AG20443 (cell line): ENCODE results near the gene CFAP73.

ENCODE experiments used
- DNase-seq: peaks from one replicate; pipeline ENCODE4 v3.0.0; 2012; ENCODE audit warnings: low spot score, mixed read lengths

Gene CFAP73

DNA sequence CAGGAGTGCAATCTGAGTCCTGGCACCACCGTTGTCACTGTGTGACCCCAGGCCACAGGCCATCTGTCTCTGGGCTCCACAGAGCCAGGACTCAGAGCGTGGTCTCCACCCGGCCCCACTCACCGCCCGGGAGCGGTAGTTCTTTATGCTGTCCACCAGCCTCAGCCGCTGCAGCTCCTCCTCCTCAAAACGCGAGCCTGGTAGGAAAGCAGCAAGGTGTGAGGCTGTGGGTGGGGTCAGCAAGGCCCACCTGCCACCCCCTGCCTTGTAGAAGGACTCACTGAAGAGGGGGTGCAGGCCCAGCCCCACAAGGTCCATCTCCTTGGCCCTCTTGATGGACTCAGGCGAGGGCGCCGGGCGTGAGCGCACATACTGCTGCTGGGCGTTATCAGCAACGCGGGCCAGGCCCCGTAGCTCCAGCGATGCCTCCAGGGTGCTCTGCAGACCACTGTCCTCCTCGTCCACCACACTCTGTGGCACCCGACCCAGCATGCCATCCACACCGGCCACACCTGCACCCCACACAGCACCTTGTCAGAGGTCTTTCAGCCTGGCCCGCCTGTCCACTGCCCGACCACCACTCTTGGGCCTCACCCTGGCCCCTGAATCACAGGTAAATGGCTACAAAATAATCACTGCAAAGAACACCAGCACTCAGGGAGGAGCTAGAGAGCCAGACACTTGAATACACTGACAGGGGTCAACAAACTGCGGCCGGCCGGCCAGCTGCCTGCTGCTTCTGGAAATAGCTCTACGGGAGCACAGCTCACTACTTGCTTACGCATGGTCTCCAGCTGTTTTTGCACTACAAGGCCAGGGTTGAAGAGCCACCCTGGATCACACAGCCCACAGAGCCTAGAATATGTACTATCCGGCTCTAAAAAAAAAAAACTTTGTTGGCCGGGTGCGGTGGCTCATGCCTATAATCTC is 16.3 kb downstream of the CFAP73 start:
- DNase-seq, result no peak

DNA sequence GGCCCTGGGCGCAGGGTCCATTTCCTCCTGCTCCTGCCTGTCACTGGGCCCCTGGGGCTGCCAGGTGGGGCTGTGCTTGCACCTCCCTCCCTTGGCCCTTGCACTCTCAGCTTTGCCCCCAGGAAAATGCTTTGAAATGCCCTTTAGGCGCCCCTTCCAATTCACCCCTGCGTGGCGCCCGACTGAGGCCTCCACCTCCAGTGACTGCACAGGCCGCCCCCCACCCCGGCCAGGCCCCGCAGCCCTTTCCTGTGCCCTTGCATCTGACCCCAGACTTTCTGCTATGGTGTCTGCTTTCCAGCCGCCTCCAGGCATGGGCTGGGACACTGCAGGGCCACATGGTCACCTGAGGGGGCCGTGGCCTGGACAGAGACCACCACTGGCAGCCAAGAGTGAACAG is 18.3 kb downstream of the CFAP73 start:
- DNase-seq, result no peak

DNA sequence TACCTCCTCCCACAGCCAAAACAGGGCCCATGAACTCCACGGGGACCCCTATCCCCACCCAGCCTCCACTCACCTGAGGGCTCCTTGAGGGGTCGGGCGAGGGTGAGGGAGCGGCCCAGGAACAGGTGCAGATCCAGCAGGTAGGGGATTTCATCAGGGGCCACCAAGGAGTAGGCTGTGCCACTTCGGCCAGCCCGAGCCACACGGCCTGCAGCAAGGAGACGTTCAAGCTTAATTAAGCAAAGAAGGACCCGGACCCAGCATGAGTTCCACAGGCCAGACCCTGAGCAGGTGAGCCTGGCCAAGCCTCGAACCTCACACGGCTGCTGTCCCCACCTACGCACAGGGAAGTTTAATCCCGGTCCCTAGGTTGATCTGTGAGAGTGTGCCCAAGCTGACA is 20.2 kb downstream of the CFAP73 start:
- no peak for DNase-seq

DNA sequence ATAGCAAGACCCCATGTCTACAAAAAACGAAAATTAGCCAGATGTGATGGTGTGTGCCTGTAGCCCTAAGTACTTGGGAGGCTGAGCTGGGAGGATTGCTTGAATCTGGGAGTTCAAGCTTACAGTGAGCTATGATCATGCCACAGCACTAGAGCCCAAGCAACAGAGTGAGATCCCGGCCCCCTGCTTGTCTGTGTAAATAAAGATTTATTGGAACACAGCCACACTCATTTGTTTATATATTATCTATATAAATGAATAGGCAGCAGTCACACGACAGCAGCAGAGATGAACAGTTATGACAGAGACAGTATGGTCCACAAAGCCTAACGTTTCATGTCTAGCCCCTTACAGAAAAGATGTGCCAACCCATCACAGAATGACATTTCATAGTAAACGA is 20.9 kb downstream of the CFAP73 start:
- DNase-seq, result no peak

DNA sequence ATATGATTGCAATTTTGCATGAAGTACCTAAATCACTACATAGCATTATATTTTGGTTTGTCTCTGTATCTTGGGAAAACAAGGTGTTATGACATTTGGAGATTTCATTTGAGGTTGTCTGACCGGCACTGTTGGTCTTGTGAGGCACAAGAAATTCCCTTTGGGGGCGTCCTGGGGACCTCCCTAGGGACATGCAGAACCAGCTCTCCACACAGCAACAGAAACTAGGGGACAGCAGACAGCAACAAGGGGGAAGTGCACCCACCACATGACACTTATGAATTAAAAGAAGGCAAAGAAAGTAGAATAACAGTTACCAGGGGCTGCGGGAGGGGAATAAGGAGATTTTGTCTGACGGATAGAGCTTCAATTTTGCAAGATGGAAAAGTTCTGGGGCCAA is 21.4 kb downstream of the CFAP73 start:
- no peak for DNase-seq

DNA sequence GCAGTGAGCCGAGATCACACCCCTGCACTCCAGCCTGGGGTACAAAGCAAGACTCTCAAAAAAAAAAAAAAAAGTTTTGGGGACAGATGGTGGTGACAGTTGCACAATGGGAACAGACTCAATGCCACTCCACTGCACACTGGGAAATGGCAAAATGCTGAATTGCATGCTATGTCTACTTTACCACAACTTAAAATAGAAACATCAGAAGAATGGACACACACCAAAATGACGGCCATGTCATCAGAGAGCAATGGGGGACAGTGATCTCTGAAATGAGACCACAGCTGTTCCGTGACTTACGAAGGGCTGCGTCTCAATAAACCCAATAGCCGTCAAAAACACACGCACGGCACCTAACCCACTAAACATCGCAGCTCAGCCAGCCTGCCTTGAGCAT is 22.0 kb downstream of the CFAP73 start:
- DNase-seq, result no peak

DNA sequence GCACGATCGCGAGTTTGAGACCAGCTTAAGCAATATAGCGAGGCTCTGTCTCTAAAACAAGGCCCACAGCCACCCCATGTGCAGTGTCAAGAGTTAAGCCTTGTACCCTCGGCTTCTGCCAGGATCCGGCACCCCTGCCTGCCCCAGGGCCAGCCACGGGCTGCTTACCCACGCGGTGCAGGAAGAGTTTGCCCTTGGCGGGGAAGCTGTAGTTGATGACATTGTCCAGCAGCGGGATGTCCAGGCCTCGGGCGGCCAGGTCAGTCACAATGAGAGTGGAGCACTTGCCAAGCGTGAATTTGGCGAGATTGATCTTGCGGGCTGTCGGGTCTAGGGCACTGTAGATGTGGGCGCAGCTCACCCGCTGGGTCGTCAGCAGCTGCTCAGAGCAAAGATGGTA is 22.7 kb downstream of the CFAP73 start:
- DNase-seq, result no peak

DNA sequence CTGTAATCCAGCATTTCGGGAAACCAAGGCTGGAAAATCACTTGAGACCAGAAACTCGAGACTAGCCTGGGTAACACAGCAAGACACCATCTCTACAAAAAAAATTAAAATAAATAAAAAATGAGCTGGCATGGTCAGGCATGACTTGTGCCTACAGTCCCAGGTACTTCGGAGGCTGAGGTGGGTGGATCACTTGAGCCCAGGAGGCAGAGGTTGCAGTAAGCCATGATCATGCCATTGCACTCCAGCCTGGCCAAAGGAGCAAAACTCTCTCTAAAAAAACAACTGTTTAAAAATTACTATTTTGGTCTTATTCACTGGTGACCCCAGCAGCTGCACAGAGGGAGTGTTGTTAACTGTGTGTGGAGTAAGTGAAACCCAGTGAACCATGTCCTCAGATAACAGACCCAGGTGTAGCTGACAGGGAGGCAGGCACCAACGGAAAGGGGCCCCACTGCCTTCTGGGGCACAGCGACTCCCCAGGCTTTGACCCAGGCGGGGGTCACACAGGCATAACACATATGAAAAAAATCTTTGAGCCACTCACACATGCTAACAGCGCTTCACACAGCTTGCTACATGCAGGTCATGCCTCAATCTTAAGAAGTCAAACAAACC is 23.7 kb downstream of the CFAP73 start:
- no peak for DNase-seq

DNA sequence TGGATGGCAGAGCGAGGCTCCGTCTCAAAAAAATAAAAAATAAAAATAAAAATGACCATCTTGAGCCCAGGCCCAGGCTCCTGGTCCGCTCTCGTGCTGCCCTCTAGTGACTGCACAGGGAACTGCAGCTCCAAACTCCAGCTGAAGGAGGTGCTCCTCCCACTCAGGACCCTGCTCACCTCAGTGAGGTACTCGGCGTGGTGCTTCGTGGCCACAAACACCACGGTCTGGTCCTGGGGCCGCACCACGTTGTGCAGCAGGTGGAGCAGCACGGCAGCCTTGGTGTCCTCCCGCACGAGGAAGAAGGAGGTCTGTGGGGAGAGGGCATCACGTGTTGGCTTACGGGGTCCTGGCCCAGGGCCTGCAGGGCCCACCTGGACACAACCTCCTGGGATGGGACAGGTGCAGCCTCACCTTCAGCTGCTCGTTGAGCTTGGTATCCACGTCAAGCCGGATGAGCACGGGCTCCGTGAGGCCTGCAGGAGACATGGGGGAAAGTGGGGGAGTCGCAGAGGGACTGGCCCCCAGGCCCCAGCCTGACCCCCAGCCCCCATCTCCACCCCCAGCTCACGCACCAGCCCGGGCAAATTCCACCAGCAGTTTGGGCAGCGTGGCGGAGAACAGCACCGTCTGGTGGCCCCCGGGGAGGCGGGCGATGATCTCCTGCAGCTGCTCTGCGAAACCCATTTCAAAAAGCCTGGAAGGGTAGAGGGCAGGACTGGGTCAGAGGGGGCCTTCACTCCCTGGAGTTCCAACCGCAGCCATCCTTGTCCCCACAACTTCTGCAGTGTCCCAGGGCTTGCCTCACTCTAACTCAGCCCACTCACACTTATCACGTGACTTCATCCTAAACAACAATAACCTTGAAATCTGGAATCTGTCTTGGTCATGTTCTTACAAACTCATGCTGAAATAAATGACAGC is 25.2 kb downstream of the CFAP73 start:
- peak; percentile 91 for DNase-seq

DNA sequence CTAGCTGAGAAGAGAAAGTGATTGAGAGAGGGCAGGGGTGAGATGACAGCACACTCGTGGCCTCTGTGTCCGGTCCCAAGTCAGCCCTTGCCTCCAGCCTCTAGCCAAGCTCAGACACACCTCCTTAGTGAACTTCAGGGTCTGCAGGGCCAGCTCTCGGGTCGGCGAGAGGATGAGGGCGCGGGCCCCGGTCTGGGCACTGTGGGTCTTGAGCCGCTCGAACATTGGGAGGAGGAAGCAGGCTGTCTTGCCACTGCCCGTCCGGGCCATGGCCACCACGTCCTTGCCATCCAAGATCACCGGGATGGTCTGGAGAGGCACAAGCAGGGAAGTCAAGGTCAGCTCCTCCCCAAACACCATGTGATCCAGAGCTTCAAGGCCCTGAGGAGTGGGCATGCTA is 29.5 kb downstream of the CFAP73 start:
- DNase-seq, result no peak

DNA sequence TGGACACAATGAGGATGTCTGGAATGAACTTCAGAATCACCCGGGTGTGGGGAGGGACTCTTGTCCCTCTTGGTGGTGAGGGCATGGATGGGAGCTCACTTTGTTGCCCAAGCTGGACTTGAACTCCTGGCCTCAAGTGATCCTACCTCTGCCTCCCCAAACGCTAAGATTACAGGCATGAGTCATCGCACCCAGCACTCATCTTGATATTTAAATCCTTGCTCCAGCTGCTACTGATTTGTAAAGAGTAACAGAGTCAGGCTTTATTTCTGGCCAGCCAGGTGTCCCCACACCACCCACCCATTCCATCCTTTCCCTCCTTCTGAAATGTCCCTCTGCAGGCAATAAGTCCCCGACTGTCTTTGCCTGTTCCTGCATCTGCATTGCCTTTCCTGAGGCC is 30.8 kb downstream of the CFAP73 start:
- no peak for DNase-seq

DNA sequence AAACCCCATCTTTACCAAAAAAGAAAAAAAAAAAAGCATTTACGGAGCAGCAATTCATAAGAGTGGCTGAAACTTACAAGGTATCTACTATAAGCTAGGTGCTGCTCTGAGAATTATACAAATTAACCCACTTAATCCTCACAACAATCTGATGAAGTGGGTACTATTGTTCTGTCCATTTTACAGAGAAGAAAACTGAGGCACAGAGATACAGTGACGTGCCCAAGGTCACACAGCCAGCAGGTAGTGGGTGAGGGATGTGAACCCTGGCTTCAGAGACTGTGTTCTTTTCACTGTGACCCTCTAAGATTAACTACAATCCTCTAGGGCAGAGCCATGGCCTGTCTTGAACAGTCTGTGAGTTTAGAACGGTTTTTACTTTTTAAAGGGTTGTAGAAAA is 32.5 kb downstream of the CFAP73 start:
- DNase-seq, result no peak

DNA sequence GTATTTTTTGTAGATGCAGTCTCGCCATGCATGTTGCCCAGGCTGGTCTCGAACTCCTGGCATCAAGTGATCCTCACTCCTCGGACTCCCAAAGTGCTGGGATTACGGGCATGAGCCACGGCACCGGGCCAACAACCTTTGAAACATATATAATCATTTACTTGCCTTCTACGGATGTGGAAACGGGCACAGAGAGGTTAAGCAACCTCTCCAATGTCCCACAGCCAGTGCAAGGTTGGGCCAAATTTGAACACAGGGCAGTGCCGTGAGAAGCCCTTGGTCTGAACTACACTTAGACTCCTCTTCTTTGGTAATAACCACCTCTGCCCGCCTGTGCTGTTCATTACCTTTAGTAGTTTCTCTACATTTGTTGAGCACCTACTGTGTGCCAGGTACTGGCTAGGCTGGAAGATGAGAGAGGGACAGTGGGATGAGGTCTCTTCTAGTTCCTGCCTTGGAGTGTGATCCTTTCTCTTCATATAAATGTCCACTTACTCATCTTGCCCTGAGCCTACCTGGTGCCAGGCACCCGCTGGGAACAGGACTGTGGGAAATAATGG is 33.6 kb downstream of the CFAP73 start:
- no peak for DNase-seq

DNA sequence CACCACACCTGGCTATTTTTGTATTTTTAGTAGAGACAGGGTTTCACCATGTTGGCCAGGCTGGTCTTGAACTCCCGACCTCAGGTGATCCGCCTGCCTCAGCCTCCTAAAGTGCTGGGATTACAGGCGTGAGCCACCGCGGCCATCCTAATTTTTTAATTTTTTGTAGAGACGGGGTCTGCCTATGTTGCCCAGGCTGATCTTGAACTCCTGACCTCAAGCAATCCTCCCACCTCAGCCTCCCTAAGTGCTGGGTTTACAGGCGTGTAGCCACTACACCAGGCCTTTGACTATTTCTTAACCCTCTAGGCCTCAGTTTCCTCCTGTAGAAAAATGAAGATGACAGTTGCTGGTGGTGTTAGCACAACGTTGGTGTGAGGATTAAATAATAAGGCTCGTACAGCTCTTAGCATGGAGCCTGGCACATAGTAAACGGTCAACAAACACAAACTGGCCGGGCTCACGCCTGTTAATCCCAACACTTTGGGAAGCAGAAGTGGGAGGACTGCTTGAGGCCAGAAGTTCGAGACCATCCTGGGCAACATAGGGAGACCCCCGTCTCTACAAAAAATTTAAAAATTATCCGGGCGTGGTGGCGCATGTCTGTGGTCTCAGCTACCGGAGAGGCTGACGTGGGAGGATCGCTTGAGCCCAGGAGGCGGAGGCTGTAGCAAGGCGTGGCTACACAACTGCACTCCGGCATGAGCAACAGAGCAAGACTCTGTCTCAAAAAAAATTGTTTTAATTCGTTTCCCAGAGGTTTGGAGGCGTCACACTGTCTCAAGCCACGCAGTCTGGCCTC is 34.8 kb downstream of the CFAP73 start:
- no peak for DNase-seq

DNA sequence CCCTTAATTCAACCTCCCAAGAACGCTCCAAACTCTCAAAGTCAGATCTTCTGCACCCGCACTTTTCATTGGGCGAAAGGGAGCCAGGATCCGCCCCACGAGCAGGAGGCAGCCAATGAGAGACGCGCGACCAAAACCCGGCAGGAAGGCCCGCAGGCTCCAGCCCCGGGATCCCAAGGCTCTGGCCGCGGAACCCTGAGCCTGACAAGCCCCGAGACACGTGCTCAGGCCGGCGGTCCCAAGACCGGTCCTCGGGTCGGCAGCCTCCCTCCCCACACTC is 35.3 kb downstream of the CFAP73 start:
- peak; percentile 95 for DNase-seq

DNA sequence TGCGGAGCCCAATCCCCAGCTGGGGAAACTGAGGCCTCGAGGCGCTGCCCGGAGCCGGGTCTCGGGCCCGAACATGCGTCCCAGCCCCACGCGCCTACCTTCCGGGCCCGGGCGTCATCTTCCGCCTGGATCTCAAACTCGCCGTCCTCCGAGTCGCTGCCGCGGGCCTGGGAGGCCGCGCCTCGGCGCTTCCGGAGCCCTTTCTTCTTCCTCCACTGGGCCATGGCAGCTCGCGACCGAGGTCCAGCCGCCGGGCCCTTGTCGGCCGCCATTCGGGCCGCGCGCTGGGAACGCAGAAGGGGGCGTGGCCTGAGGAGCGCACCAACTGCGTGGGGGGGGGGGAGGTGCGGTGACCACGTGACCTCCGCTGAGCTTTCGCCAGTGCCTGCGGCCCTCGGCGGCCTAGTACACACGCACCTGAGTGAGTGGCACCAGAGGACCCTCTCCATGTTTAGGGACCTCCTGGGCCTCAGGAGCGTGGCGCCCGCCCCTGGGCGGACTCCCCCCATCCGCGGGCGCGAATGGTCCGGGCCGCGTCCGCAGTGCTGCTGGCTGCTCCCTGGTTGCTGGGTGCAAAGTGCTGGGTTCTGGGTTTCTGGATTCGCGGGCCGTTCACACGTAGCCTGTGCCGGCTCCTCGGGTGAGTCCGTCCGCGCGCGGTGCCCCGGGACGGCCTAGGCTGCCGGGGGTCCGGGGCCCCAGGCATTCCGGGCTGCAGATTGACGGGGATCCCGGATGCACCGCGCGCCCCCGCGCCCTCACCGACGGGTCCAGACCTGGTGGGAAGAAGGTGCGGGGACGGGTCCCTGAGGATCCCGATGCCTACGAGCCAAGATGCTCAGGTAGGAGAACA is 35.9 kb downstream of the CFAP73 start, which contains the start of the genes DDX54 and RITA1:
TSS of gene DDX54 (minus strand) at position 299 of the 853 bp plus-strand sequence. CDS start at position 272, 27 bp downstream.
TSS of gene RITA1 (plus strand) at position 542 of the 853 bp plus-strand sequence. CDS start 1,026 bp downstream, outside the sequence.
- DNase-seq, result peak; percentile 85

DNA sequence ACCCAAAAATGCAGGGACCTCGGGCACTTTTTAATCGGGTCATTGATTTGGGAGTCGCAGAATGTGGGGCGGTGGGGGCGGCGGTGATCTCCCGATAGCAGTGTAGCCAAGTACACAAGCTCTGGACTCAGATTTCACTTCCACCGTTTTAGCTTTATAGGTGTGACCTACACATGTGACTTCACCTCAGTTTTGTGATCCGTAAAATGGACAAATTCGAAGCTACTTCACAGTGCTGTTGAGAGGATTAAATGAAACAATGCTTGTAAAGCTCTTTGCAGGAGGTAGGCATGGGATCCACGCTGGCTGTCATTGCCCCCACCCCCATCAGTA is 36.5 kb downstream of the CFAP73 start:
- DNase-seq, result no peak

DNA sequence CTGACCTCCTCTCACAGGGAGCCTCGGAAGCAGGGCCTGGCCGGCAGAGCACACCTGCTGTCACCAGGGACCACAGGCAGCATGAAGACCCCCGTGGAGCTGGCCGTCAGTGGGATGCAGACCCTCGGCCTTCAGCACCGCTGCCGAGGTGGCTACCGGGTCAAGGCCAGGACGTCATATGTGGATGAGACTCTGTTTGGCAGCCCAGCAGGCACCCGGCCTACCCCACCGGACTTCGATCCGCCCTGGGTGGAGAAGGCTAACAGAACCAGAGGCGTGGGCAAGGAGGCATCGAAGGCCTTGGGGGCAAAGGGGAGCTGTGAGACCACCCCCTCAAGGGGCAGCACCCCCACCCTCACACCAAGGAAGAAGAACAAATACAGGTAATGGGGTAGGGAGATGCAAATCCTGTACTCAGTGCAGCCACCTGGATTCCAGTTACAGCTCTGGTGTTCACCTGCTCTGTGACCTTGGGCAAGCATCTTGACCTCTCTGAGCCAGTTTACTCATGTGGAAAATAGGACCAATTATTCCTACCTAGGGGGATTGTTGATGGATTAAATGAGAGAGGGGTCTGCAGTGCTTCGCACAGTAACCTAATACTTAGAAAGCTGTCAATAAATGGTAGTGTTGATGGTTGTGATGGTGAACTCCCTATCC is 37.3 kb downstream of the CFAP73 start:
- no peak for DNase-seq

DNA sequence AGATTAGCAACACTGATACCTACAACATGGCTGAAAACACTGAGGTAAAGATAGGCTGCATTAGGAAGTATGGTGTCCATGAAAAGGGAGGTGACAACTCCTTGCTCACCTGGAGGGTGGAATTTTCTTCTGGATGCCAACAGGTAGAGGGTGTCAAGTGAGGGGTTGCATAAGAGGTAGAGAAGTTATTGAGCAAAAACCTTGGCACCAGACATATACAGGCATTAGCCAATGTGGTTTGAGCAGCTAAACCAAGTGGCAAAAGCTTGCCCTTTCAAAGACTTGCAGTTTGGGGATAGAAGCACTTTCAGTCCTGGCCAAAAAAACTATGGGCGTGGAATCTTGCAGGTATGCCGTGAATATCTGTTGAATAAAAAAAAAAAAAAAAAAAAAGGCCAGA is 39.8 kb downstream of the CFAP73 start:
- no peak for DNase-seq

DNA sequence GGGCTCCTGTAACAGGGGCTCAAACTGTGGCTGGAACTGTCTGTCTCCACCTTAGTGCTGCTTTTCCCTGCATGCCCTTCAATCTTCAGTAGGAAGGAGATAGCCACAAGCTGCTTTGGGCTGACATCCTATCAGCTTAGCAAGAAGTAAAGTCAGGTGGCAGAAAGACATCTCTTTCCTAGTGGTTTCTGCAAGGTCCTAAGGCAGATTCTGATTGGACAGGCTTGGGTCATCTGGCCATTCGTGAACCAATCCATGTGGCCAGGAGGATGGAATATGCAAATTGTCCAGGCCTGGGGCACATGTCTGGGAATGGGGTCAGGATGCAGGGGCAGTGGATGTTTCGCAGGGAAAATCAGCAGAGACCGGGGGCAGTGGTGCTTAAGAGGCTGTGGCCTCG is 41.2 kb downstream of the CFAP73 start:
- DNase-seq, result no peak
